NCI-H2081 treated with DMSO at 0.1 percent for 48 hours (cell line): ENCODE results near the gene TOP2B.

Source experiments
- DNase-seq: peaks from one replicate; lab custom pipeline; 2025; lab: John Stamatoyannopoulos, UW

Gene TOP2B

GRCh38 chr3:25677121-25677520, 12.4 kb upstream of the TOP2B start:
- no peak for DNase-seq

- no peak for DNase-seq
Observed at GRCh38 chr3:25674670-25675069, 10.0 kb upstream of the TOP2B start.

GRCh38 chr3:25673738-25674298, 9.1 kb upstream of the TOP2B start:
- DNase-seq = no peak

- DNase-seq = no peak
Observed at GRCh38 chr3:25665315-25666280, 891 bp upstream of the TOP2B start.

- no peak for DNase-seq
Observed at GRCh38 chr3:25663869-25664811, 567 bp downstream of the TOP2B start.

- DNase-seq = no peak
Observed at GRCh38 chr3:25663347-25663868, 1.3 kb downstream of the TOP2B start.

GRCh38 chr3:25662736-25663320, 1.9 kb downstream of the TOP2B start:
- DNase-seq = no peak

- no peak for DNase-seq
Observed at GRCh38 chr3:25661694-25662437, 2.8 kb downstream of the TOP2B start.

- DNase-seq = no peak
Observed at GRCh38 chr3:25658836-25659235, 5.9 kb downstream of the TOP2B start.

GRCh38 chr3:25657293-25657692, 7.4 kb downstream of the TOP2B start:
- DNase-seq = no peak

- DNase-seq = no peak
Observed at GRCh38 chr3:25655659-25656058, 9.0 kb downstream of the TOP2B start.

- no peak for DNase-seq
Observed at GRCh38 chr3:25654576-25654975, 10.1 kb downstream of the TOP2B start.

GRCh38 chr3:25653322-25653721, 11.4 kb downstream of the TOP2B start:
- DNase-seq = no peak

GRCh38 chr3:25652921-25653320, 11.8 kb downstream of the TOP2B start:
- DNase-seq = no peak

GRCh38 chr3:25648925-25649830, 15.5 kb downstream of the TOP2B start:
- DNase-seq = no peak

- peak; percentile 52 for DNase-seq
Observed at GRCh38 chr3:25648107-25648535, 16.6 kb downstream of the TOP2B start.

GRCh38 chr3:25635038-25635437, 29.7 kb downstream of the TOP2B start:
- no peak for DNase-seq

- DNase-seq = no peak
Observed at GRCh38 chr3:25633919-25634318, 30.8 kb downstream of the TOP2B start.

GRCh38 chr3:25631989-25632388, 32.7 kb downstream of the TOP2B start:
- no peak for DNase-seq

GRCh38 chr3:25621087-25621486, 43.6 kb downstream of the TOP2B start:
- no peak for DNase-seq
